HepG2 (cell line): ENCODE data around the gene PCSK6. TPM values are rescaled to one million over a fixed set of nuclear protein-coding genes. Genes with fewer than 3 reads are reported as not detected.

ENCODE experiments used
- ARID5B ChIP-seq: IDR thresholded peaks from 2 replicates; pipeline ENCODE4 v1.4.0; 2020; ENCODE audit warnings: mild to moderate bottlenecking, missing genetic modification reagents
- FOSL2 ChIP-seq: sonication (generic); formaldehyde crosslinking; IDR thresholded peaks from 2 replicates; pipeline ENCODE4 v1.4.0; 2020; ENCODE audit warnings: missing genetic modification reagents
- GLI4 ChIP-seq: sonication (generic); formaldehyde crosslinking; IDR thresholded peaks from 2 replicates; pipeline ENCODE4 v1.5.1; 2020; ENCODE audit warnings: missing genetic modification reagents, mild to moderate bottlenecking, moderate library complexity, borderline replicate concordance
- HNF4A ChIP-seq: sonication (generic); formaldehyde crosslinking; IDR thresholded peaks from 2 replicates; pipeline ENCODE4 v1.4.0; 2020; ENCODE audit warnings: missing genetic modification reagents
- KAT8 ChIP-seq: IDR thresholded peaks from 2 replicates; pipeline ENCODE4 v1.6.1; 2016; ENCODE audit warnings: missing genetic modification reagents, missing compliant biosample characterization
- NFRKB ChIP-seq: fragments of 450-650 bp; IDR thresholded peaks from 2 replicates; pipeline ENCODE4 v1.6.1; 2017
- RCOR2 ChIP-seq: IDR thresholded peaks from 2 replicates; pipeline ENCODE4 v1.6.1; 2016; ENCODE audit warnings: missing biosample characterization, missing genetic modification reagents
- RFXAP ChIP-seq: sonication (generic); formaldehyde crosslinking; IDR thresholded peaks from 2 replicates; pipeline ENCODE4 v1.4.0; 2020; ENCODE audit warnings: missing genetic modification reagents, borderline replicate concordance
- RXRB ChIP-seq: IDR thresholded peaks from 2 replicates; pipeline ENCODE4 v1.6.1; 2016; ENCODE audit warnings: borderline replicate concordance, missing genetic modification reagents, missing compliant biosample characterization
- SALL1 ChIP-seq: sonication (generic); formaldehyde crosslinking; IDR thresholded peaks from 2 replicates; pipeline ENCODE4 v1.8.0; 2022; ENCODE audit warnings: mild to moderate bottlenecking, missing genetic modification reagents
- SAP130 ChIP-seq: IDR thresholded peaks from 2 replicates; pipeline ENCODE4 v1.6.1; 2016; ENCODE audit warnings: low read depth
- SRY ChIP-seq: sonication (generic); formaldehyde crosslinking; IDR thresholded peaks from 2 replicates; pipeline ENCODE4 v1.8.0; 2022; ENCODE audit warnings: mild to moderate bottlenecking, missing genetic modification reagents
- UBTF ChIP-seq: sonication (generic); formaldehyde crosslinking; IDR thresholded peaks from 2 replicates; pipeline ENCODE4 v1.4.0; 2020; ENCODE audit warnings: mild to moderate bottlenecking, missing genetic modification reagents
- ZBTB38 ChIP-seq: sonication (generic); formaldehyde crosslinking; IDR thresholded peaks from 2 replicates; pipeline ENCODE4 v1.5.1; 2020; ENCODE audit warnings: mild to moderate bottlenecking, missing genetic modification reagents
- ZBTB49 ChIP-seq: sonication (generic); formaldehyde crosslinking; IDR thresholded peaks from 2 replicates; pipeline ENCODE4 v1.4.0; 2020; ENCODE audit warnings: missing genetic modification reagents, borderline replicate concordance
- ZNF382 ChIP-seq: sonication (generic); formaldehyde crosslinking; IDR thresholded peaks from 2 replicates; pipeline ENCODE4 v1.5.0; 2020; ENCODE audit warnings: missing genetic modification reagents, mild to moderate bottlenecking, borderline replicate concordance
- polyA plus RNA-seq, 8 experiments: library from polyadenylated mRNA; depleted of rRNA in 3 of 8; stranded (reverse) in 7 of 8; unstranded in 1 of 8; fragments of >200 nt; fragmentation: Illumina TruSeq in 4 of 8; extraction: Trizol in 4 of 8; gene quantifications; 2 replicates each; pipeline versions ENCODE4 v1.2.1 to v1.2.3, GENCODE V29; 2011 to 2016; ENCODE audit warnings: low read depth in 4 of 8, missing spikeins in 1 of 8, mixed read lengths in 1 of 8; ENCODE audit not compliant: insufficient read depth in 1 of 8
- total RNA-seq, 5 experiments: library from RNA; depleted of rRNA; stranded (reverse); fragments of >200 nt; fragmentation: Illumina TruSeq; extraction: Trizol; gene quantifications; 2 replicates each; pipeline ENCODE4 v1.2.3, GENCODE V29; 2016; ENCODE audit warnings: low read depth in 1 of 5

PCSK6 gene
- total and polyA plus RNA-seq, 2 of the 13 experiments (the other 11 are each of a cell fraction or from before 2014, with no cell fraction given) = 56.5 to 155 TPM

GRCh38 chr15:101451266-101451799 is 38.2 kb downstream of the PCSK6 start (continued):
- peak; percentile 37; the same call in 1 of the 2 replicates for TF ChIP-seq ARID5B (CRISPR knock-in tag)
- TF ChIP-seq NFRKB = no peak
- TF ChIP-seq SALL1 = peak; percentile 58; the same call in 1 of the 2 replicates
- TF ChIP-seq RCOR2 (CRISPR knock-in tag) = 0 out of 2 replicates have a peak, but pooled peaks have one; percentile 30
- peak; percentile 51 for TF ChIP-seq RXRB (CRISPR knock-in tag)
- TF ChIP-seq ZNF382 (CRISPR knock-in tag) = no peak
- peak; percentile 41; the same call in 1 of the 2 replicates for TF ChIP-seq SAP130
- TF ChIP-seq RFXAP = no peak
- peak; percentile 32; the same call in 1 of the 2 replicates for TF ChIP-seq KAT8 (CRISPR knock-in tag)
- TF ChIP-seq UBTF = peak; percentile 37; the same call in 1 of the 2 replicates
- 0 out of 2 replicates have a peak, but pooled peaks have one; percentile 25 for TF ChIP-seq FOSL2
- TF ChIP-seq GLI4 (CRISPR knock-in tag) = 0 out of 2 replicates have a peak, but pooled peaks have one; percentile 49
- TF ChIP-seq SRY (CRISPR knock-in tag) = no peak
- peak; percentile 92 for TF ChIP-seq ZBTB38
- no peak for TF ChIP-seq ZBTB49 (CRISPR knock-in tag)
- TF ChIP-seq HNF4A (CRISPR knock-in tag) = peak; percentile 38; the same call in 1 of the 2 replicates
